CD4-positive, alpha-beta T cell treated with Interleukin-17A for 4 hours (primary cell): Measurements from ENCODE around the gene HES5.
"Not testable (repeated sequence)": the region's sequence is repeated elsewhere in the genome, so short reads cannot be mapped to it uniquely, and the experiment has no call there.

Experiments used
- DNase-seq: peaks from one replicate; pipeline ENCODE4 v3.0.0-alpha.2; 2020; ENCODE audit warnings: mixed read lengths

The HES5 gene

DNA sequence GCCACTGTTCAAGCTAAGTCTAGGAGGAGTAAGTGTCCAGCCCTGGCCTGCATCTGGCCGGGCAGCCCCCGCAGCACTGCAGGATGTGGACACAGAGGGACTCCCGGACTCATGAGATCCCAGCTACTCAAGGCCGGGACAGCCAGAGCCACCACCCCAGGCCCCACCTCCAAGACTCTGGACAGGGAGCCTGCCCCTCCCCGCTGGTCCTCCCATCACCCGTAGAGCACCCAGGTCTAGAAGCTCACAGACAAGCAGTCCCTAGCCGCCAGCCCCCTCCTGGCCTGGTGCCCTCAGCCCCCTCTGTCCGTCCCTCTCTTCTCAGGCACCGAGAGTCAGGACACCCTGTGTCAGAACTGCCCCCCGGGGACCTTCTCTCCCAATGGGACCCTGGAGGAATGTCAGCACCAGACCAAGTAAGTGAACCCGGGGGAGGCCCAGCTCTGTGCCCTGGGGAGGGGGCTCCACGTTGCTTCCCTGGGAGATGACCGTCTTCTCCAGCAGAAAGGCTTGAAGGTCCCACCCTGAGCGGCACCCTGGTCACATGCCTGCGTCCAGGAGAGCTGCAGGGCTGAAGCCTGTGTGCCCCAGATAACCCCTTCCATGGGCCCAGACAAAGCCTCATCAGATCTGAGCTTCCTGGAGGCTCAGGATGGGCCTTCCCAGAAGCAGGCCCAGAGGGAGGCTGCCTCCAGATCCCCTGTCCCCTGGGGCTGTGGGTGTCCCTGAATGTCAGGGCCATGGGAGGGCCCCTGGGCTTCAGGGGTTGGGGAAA, 30.4 kb upstream of the HES5 start:
- no peak for DNase-seq

DNA sequence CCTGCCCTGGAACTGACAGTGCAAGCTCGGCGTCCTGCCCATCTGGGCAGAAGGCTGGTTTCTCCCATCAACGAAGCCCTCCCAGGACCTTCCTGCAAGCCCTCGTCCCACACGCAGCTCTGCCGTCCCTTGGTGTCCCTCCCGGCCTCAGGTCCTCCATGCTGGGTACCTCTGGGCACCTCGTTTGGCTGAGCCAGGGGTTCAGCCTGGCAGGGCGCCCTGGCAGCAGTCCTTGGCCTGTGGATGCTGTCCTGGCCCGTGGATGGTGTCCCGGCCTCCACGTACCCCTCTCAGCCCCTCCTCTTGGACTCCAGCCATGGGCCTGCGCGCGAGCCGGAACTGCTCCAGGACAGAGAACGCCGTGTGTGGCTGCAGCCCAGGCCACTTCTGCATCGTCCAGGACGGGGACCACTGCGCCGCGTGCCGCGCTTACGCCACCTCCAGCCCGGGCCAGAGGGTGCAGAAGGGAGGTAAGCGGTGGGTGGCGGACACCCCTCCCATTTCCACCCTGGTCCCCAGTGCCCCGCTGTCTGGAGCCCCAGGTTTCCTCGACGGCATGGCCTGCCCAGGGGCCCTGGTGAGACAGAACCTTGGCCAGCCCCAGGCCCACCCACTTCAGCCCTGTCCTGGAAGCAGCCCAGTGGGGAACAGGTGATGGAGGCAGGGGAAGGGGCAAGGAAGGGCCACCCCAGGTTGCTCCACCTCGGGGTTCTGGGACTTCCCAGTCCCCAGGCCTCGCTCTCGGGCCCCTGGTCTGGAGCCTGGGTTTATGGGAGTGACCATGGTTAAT, 29.6 kb upstream of the HES5 start:
- no peak for DNase-seq

DNA sequence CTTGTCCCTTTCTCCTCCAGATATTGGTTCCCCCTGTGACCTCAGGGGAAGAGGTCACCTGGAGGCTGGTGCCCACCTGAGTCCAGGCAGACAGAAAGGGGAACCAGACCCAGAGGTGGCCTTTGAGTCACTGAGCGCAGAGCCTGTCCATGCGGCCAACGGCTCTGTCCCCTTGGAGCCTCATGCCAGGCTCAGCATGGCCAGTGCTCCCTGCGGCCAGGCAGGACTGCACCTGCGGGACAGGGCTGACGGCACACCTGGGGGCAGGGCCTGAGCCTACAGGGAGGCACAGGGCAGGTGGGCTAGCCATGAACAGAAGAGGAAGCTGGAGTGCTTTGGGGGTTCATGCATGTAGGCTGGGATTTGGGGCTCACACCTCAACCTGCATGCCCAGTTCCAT, 28.8 kb upstream of the HES5 start:
- DNase-seq: no peak

DNA sequence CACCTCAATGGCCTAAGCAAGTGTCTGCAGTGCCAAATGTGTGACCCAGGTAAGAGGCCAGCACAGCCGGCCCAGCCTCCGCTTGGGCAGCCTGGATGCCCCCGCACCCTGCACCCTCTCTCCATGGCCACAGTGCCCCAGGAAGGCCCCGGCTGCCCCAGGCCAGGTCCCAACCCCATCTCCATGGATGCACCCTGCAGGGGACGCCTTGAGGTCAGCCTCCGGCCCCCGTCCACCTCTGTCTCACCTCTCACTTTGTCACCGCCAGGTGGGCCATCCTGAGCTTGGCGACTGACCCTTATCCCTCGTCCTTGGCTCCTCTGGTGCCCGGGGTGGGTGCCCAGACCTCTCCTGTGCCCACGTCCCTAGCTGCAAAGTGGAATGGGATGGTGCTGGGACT, 28.4 kb upstream of the HES5 start:
- DNase-seq: no peak

DNA sequence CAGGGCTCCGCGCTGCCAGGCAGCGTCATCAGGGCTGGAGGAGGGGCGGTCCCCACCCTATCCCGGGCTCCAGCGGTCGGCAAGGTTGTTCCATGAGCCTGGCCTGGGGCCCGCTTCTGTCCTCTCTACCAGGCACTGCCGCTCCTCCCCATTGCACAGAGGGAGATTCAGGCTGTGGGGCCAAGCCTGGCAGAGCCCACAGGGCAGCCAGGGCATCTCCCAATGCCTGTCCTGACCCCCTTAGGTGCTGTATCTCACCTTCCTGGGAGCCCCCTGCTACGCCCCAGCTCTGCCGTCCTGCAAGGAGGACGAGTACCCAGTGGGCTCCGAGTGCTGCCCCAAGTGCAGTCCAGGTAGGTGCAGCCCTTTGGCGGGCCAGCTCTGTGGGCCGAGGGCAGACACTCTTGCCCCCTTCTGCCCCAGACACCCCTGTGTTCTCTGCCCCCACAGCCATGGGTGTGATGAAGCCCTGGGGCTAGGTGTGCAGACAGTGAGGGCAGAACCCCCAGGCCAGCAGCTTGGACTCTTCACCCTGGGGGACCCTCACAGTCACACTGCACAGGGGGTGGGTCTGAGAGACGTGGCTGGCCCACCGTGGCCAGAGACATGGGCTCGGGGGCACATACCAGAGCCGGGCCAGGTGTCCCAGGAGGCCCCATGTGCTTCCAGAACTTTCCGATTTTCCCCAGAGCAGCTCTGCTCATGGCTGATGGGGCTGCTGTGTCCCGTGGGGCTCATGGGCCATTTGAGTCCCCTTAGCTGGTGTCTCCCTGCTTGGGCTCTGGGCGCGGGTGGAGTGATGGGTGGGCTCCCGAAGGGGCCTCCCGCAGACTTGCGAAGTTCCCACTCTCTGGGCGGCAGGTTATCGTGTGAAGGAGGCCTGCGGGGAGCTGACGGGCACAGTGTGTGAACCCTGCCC, 27.7 kb upstream of the HES5 start:
- DNase-seq: no peak

DNA sequence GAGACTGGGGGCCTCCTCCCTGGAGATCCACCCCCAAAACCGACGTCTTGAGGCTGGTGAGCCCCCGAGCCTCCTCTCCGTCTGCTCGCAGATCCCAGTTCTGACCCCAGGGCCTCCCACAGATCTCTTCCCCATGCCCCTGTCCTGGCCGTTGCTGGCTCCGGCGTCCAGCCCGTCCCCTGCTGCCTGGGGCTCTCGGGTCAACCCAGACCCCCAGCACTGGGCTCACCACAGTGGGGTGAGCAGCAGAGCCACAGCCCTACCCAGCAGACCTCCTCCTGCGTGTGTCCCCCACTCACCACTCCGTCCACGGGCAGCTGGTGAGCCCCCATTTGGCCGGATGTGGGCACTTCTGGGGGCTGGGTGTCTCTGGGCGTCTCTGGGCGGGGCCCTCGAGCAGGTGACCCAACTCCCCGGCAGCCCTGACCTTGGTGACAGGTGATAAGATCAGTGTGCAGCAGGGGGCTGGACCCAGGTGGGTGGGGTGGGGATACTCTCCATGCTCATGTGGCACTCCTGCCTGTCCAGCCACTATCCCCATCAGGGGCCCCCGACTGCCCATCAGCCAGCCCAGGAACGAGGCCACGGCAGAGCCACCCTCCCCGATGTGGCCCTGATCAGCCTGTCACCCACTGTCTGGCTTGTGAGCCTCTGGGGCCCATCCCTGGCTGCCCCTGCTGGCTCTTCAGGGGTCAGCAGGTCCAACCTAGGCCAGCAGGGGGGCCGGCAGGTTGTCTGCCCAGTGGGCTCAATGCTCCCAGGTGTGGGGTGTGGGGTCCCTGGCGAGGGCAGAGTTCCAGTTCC, 26.8 kb upstream of the HES5 start:
- DNase-seq: peak; percentile 55

DNA sequence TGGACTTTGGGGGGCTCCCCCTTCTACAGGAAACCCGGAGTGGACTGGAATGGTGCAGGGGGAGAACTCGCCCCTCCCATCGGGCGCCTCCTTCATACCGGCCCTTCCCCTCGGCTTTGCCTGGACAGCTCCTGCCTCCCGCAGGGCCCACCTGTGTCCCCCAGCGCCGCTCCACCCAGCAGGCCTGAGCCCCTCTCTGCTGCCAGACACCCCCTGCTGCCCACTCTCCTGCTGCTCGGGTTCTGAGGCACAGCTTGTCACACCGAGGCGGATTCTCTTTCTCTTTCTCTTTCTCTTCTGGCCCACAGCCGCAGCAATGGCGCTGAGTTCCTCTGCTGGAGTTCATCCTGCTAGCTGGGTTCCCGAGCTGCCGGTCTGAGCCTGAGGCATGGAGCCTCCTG, 26.2 kb upstream of the HES5 start, which contains the start of gene TNFRSF14:
TSS of gene TNFRSF14 (plus strand) at position 95 of the 401 bp plus-strand sequence. CDS start at position 389, 294 bp downstream.
- peak; percentile 76 for DNase-seq

DNA sequence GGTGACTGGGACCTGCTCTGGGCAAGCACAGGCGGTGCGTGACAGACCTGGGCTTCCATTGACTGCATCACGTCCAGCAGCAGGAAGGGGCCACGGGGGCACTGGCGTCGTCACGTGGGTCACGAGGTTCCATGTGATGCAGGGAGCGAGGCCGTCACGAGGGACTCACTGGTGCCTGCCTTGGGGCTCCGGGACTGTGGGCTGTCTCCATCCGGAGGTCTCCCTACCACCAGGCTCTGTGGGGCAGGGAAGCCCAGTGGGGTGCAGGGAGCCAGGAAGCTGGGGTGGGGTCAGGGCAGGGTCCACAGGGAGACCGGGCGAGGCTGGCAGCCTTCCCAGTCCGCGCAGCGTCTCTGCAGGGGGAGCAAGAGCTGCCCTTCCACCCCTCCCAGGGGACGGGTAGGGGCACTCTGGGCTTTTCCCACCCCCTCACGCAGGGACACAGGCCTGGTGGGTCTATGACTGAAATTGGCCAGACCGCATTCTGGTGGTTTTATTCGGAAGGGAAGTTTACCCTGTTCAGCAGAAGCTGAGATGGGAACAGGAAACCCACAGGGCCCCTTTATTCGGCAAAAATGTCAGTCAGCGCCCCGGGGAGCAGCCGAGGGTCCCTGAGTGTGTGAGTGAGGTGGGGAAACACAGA, 25.7 kb upstream of the HES5 start:
- peak; percentile 76 for DNase-seq

DNA sequence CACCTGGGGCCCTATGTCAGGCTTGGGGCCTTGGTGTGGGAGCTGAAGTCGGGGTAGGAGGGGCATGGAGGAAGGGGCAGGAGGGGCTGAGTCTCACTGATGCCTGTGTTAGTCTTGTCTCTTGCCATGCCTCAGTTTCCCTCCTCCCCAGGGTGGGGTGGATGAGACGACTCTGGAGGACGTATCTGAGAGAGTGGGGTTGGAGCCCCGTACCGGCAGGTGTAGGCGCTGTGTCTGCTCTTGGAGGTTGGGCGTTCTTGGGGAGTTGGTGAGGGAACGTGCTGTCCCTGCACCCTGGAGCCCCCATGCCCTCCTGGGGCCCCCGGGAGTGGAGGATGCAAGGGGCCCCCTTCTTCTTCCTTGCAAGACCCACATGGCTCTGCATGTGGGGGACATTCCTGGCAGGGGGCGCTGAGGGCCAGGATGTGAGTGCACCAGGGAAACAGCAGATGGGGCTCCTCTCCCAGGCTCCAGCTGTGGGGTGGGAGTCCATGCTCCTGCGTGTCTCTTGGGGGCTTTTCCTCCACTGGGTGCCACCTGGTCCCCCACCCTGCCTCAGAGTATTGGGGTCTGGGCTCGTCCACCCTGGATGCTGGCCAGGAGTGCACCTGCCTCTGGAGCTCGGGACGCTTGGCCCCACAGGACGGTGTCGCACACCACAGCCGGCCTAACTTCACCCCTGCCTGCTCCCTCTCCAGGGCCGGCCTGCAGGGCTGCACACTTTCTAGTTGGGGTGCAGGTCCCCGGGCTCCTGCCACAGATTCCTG, 24.7 kb upstream of the HES5 start:
- peak; percentile 78 for DNase-seq

DNA sequence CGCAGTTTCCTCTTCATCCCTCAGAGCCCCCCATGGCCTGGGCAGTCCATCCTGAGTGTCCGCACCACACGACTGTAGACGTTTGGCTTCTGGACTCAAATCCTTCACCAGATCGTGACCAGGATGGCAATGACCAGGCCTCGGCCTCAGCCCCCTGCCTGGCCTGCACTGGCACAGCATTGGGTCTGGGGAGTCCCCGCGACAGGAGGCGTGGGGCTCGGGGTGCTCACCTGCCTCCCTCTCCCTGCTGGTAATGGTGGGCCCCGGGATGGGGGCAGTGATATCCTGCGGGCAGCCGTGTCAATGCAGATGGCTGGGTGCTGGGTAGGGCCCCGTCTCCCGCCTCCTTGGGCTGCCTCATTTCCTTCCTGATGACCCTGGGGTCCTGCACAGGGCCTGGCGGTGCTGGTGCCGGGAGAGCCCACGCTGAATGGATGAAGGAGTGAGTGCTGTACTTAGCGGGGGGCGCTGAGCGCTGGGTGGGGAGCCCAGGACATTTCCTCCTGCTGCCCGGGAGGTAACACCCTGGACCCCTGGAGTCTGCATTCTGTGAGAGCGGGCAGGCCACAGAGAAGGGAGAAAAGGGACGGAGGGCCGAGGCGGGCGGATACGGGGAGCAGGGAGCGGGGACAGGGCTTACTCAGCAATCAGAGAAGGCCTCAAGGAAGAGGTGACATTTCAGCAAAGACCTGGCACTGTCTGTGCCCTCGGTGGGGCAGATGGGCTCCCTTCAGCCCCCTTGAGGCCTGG, 24.0 kb upstream of the HES5 start:
- DNase-seq: no peak

DNA sequence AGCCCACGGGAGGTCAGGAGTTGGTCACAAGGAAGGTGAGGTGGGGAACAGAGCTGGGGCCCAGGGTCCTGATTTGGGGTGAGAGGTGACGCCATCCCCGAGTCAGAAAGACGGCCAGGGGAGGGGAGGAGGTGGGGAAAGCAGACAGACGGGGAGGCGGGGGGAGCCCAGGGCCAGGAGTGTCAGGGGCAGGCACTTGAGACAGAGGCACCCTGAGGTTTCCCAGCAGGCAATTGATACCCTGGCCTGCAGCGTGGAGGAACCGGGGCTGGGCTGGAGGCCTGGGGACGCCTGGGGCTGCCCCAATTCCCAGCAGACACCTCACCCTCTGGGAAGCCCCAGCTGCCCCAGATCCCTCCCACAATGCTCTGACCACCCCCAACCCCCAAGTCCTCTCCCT, 23.0 kb upstream of the HES5 start:
- not testable (repeated sequence) for DNase-seq

DNA sequence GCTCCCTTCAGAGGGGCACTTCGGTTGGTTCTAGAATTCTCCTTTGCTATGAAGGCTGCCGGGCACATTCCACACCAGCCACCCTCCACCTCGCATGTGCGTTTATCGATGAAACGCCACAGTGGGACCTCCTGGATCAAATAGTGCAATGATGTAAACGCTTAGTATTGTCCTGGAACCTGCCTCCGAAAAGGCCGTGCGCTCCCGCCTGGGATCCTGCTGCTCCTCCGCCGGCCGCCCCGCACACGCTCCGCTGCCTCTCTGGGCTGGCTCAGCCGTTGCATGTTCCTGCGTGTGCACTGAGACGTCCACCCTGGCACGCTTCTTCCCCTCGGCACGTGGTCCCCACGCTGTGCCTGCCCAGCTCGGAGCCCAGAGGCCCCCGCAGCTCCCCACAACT, 22.1 kb upstream of the HES5 start:
- DNase-seq: no peak

DNA sequence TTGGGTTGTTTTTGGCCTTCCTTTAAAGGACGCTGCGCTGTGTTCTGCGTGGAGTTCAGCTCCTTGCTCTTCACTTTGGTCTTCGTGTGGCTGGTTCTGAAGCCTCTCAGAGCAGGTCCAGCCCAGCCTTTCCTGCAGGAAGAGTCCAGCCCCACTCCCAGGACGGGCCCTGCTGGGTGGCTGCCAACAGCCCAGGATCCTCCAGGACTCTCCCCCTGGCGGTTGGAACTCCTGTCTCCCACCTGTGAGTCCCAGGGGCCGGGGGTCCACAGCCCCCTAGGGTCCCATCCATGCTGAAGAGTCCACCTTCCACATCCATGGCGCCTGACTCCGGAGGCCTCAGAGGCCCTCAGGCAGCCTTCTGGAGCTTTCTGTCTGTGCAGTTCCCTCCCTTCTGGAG, 21.5 kb upstream of the HES5 start:
- not testable (repeated sequence) for DNase-seq

DNA sequence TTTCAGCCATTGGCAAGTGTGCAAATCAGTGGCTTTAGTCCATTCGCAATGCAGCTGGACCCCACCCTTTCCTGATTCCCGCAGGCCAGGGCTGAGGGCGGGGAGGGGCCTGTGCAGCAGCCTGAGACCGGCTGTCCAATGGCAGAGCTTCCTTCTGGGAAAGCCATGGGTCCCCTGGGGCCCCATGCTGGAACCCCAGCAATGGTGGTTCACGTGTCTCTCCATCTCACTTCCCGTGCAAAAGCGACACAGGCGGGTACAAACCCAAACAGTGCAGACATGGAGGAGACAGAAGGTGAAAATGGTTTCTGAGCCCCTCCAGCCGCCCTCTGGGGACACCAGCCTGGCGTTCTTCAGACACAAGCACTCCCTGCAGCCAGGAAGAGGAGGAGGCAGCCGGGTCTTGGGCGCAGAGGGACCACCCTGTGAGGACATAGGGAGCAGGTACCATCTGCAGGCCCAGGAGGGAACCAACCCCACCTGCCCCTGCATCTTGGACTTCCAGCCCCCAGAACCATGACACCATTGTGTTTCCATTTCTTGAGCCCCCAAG, 20.3 kb upstream of the HES5 start:
- not testable (repeated sequence) for DNase-seq

DNA sequence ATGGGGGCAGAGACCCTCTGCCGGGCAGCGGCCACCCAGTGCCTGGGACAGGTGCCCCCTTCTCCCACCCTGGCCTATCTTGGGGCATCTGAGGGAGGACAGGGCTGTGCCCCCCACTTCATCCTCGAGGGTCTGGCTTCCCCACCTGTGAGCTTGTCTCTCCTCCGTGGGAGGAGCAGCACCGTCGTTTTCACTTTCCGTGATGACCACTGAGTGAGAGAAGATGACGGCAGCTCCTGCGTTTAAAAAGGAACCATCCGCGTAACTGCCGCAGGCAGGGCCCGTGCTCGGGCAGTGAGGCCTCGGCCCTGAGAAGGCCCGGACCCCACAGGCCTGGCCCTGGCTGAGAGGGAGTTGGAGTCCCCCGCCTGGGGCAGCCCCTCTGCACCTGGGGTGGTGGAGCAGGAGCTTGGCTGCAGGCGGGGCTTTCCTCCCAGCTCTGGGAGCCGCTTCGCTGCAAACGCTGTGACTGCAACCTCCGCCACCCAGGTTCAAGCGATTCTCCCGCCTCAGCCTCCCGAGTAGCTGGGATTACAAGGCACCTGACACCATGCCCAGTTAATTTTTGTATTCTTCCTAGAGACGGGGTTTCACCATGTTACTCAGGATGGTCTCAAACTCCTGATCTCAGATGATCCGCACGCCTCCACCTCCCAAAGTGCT, 19.4 kb upstream of the HES5 start:
- DNase-seq: not testable (repeated sequence)

DNA sequence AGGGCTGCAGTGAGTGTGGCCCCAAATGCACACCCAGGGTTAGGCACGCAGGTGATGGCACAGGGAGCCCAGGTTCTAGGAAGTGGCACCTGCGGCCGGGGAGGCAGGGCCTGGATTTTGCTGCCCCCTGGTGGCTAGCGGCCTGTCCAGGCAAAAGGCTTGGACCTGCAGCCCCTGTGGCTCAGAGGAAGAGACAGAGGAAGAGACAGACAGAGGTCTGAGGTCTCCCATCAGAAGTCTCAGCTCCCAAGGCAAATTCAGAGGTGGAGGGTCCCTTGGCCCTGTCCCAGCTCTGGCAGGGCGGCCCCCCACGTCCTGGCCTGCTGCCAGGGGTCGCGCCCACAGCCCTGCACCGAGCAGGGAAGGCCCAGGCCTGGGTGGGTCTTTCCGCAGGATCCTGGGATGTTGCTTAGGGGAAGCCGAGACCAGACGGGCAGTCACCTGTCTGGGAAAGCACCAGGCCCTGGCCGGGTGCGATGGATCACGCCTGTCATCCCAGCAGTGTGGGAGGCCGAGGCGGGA, 18.1 kb upstream of the HES5 start:
- DNase-seq: peak; percentile 92

DNA sequence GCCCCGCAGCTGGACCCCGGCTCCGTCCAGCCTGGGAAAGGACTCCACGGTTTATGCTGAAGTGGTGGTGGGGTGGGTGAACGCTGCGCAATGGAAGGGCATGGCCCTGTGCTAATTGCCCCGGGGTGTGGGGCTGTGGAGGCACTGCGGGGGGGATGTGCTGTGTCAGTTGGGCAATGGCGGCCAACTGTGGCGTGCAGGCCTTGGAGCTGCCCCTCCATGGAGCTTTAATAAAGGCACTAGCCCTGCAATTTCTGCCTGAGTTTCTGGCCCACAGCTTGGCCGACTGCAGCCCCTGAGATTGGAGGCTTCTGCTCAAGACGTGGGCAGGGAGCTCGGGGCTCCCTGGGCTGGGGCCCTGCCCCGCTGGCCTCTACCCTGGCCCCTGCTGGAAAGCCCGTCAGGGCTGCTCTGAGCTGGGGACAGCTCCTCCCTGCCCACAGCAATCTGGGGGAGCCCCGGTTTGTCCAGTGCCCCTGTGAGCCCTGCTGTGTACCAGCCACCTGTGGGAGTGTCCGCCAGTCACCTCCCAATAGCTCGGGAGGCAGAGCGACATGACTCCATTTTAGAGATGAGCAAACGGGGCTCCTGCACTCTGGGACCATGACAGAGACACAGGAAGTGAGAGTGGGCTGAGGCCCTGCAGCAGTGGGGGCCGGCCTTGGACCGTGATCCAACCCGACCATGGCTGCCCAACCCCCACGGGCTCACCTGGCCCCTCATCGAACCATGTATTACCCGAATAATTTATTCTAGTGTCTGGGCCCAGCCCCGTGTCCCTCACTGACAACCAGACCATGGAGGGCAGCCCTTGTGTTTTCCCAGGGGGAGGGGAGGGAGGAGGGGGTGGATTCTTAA, 17.4 kb upstream of the HES5 start:
- peak; percentile 59 for DNase-seq
